ENCODE data around the gene ADD2. TPM values are rescaled to one million over a fixed set of nuclear protein-coding genes. Genes with fewer than 3 reads are reported as not detected.
"Not testable (repeated sequence)": the region's sequence is repeated elsewhere in the genome, so short reads cannot be mapped to it uniquely, and the experiment has no call there.

Gene ADD2
- polyA plus RNA-seq, 1 donor: 3.0 TPM

- no peak for DNase-seq
These were observed 135.6 kb downstream of the ADD2 start for GRCh38 chr2:70632388-70632787.

GRCh38 chr2:70630761-70631160 lies 137.2 kb downstream of the ADD2 start:
- no peak for DNase-seq

GRCh38 chr2:70627211-70627898 lies 140.6 kb downstream of the ADD2 start:
- peak; percentile 49 for DNase-seq

- DNase-seq: no peak
These were observed 141.6 kb downstream of the ADD2 start for GRCh38 chr2:70626254-70626990.

GRCh38 chr2:70621536-70621935 lies 146.5 kb downstream of the ADD2 start:
- DNase-seq: not testable (repeated sequence)

GRCh38 chr2:70620020-70620419 lies 148.0 kb downstream of the ADD2 start:
- no peak for DNase-seq

GRCh38 chr2:70619167-70619566 lies 148.8 kb downstream of the ADD2 start:
- DNase-seq: no peak

GRCh38 chr2:70616168-70616694 lies 151.8 kb downstream of the ADD2 start:
- DNase-seq: no peak

GRCh38 chr2:70615222-70615621 lies 152.8 kb downstream of the ADD2 start:
- DNase-seq: no peak

- no peak for DNase-seq
These were observed 154.5 kb downstream of the ADD2 start for GRCh38 chr2:70613521-70613920.

- DNase-seq: no peak
These were observed 155.4 kb downstream of the ADD2 start for GRCh38 chr2:70612574-70612973.

GRCh38 chr2:70608373-70608772 lies 159.6 kb downstream of the ADD2 start:
- no peak for DNase-seq

- DNase-seq: no peak
These were observed 160.9 kb downstream of the ADD2 start for GRCh38 chr2:70607121-70607561.

Other genes with a start within 250 kb of the ADD2 start
- 0.57 TPM for gene TGFA, start 214.4 kb downstream of the ADD2 start, polyA plus RNA-seq (ENCODE audit: insufficient read length)
- not detected for gene FIGLA, start 22.4 kb upstream of the ADD2 start, polyA plus RNA-seq (ENCODE audit: insufficient read length)
- 0.36 TPM for gene CLEC4F, start 52.4 kb upstream of the ADD2 start, polyA plus RNA-seq (ENCODE audit: insufficient read length)
- 0.27 TPM for gene CD207, start 67.6 kb upstream of the ADD2 start, polyA plus RNA-seq (ENCODE audit: insufficient read length)
- gene VAX2, start 132.4 kb upstream of the ADD2 start, polyA plus RNA-seq (ENCODE audit: insufficient read length): 5.2 TPM
- 1.3 TPM for gene ATP6V1B1, start 167.7 kb upstream of the ADD2 start, polyA plus RNA-seq (ENCODE audit: insufficient read length)
- 1.5 TPM for gene ANKRD53, start 210.4 kb upstream of the ADD2 start, polyA plus RNA-seq (ENCODE audit: insufficient read length)
- 40.2 TPM for gene TEX261, start 226.7 kb upstream of the ADD2 start, polyA plus RNA-seq (ENCODE audit: insufficient read length)

Measured in hindlimb muscle (tissue), 1 donor.